ENCODE results near the gene SELENOV.
A peak's percentile ranks its signal among the peaks of the same experiment; 100 is the strongest.

SELENOV gene

GRCh38 chr19:39494661-39495060, 20.3 kb upstream of the SELENOV start:
- DNase-seq (ENCODE audit: low read depth) = no peak
- H3K4me3 ChIP-seq (replicated peaks; ENCODE audit: low read depth, low read length) = no peak overlapping the region
- no peak for TF ChIP-seq CTCF (IDR thresholded peaks at IDR 0.05; ENCODE audit: low read length, missing control alignments)

- H3K4me3 ChIP-seq (replicated peaks; ENCODE audit: low read depth, low read length) = no peak overlapping the region
- TF ChIP-seq CTCF (IDR thresholded peaks at IDR 0.05; ENCODE audit: low read length, missing control alignments) = no peak
- DNase-seq (ENCODE audit: low read depth) = no peak
Measured at GRCh38 chr19:39496063-39496462, 18.9 kb upstream of the SELENOV start.

- peak overlapping the region; percentile 27 for H3K4me3 ChIP-seq (replicated peaks; ENCODE audit: low read depth, low read length)
- no peak for TF ChIP-seq CTCF (IDR thresholded peaks at IDR 0.05; ENCODE audit: low read length, missing control alignments)
- DNase-seq (ENCODE audit: low read depth) = no peak
Measured at GRCh38 chr19:39497701-39497995, 17.3 kb upstream of the SELENOV start.

- peak; percentile 23 for TF ChIP-seq CTCF (IDR thresholded peaks at IDR 0.05; ENCODE audit: low read length, missing control alignments)
- peak; percentile 29 for DNase-seq (ENCODE audit: low read depth)
- peak overlapping the region; percentile 27 for H3K4me3 ChIP-seq (replicated peaks; ENCODE audit: low read depth, low read length)
Measured at GRCh38 chr19:39497996-39498797, 16.7 kb upstream of the SELENOV start.

GRCh38 chr19:39498798-39499642, 15.9 kb upstream of the SELENOV start, which contains the start of gene DLL3:
TSS of gene DLL3 (plus strand) at chr19:39498947. CDS start at chr19:39498975, 28 bp downstream.
- no peak for DNase-seq (ENCODE audit: low read depth)
- no peak for TF ChIP-seq CTCF (IDR thresholded peaks at IDR 0.05; ENCODE audit: low read length, missing control alignments)

GRCh38 chr19:39499932-39500331, 15.0 kb upstream of the SELENOV start:
- no peak overlapping the region for H3K4me3 ChIP-seq (replicated peaks; ENCODE audit: low read depth, low read length)
- no peak for TF ChIP-seq CTCF (IDR thresholded peaks at IDR 0.05; ENCODE audit: low read length, missing control alignments)
- DNase-seq (ENCODE audit: low read depth) = no peak

More at GRCh38 chr19:39498798-39499642, 15.9 kb upstream of the SELENOV start, which contains the start of gene DLL3:
- H3K4me3 ChIP-seq (replicated peaks; ENCODE audit: low read depth, low read length) = peak within 1 kb of the TSS; percentile 27
